Measurements from ENCODE around the gene B4GALNT3.

- no peak for TF ChIP-seq CTBP1 (IDR thresholded peaks at IDR 0.05; ENCODE audit: borderline replicate concordance)
- no peak for TF ChIP-seq FOXM1 (IDR thresholded peaks at IDR 0.05; ENCODE audit: borderline replicate concordance)
- no peak for TF ChIP-seq ARNT (IDR thresholded peaks at IDR 0.05)
- TF ChIP-seq TARDBP (IDR thresholded peaks at IDR 0.05), result no peak
- no peak for TF ChIP-seq FOXK2 (IDR thresholded peaks at IDR 0.05)
- no peak for TF ChIP-seq ELF4 (IDR thresholded peaks at IDR 0.05)
- TF ChIP-seq ZNF384 (IDR thresholded peaks at IDR 0.05), result no peak
- TF ChIP-seq NFRKB (IDR thresholded peaks at IDR 0.05), result no peak
Measured at GRCh38 chr12:549476-550082, 89.8 kb downstream of the B4GALNT3 start.
